Right atrium auricular region (tissue), 2 donors: Measurements from ENCODE around the gene HOXB9. TPM values are rescaled to one million over a fixed set of nuclear protein-coding genes. Genes with fewer than 3 reads are reported as not detected.

Experiments used
- DNase-seq: peaks from one replicate; pipeline ENCODE4 v3.0.0-alpha.2; 2019; ENCODE audit warnings: low spot score
- H3K27ac ChIP-seq, 2 donors: fragments of 200-600 bp; sonication (generic); 1 replicate in 1 of 2; 2 replicates in 1 of 2; pipeline ENCODE4 v1.5.1; 2016 to 2019
- H3K27me3 ChIP-seq, 2 donors: fragments of 200-600 bp; sonication (generic); one replicate each; pipeline versions ENCODE4 v1.5.1 to v1.6.0; 2017 to 2019
- H3K36me3 ChIP-seq: fragments of 200-600 bp; sonication (generic); one replicate; pipeline ENCODE4 v1.5.1; 2016
- H3K4me1 ChIP-seq, 2 donors: fragments of 200-600 bp; sonication (generic); one replicate each; pipeline versions ENCODE4 v1.5.1 to v1.6.0; 2017 to 2019
- H3K4me3 ChIP-seq, 2 donors: fragments of 200-600 bp; sonication (generic); 1 replicate in 1 of 2; 2 replicates in 1 of 2; pipeline ENCODE4 v1.5.1; 2017 to 2019; ENCODE audit warnings: mild to moderate bottlenecking in 1 of 2, moderate library complexity in 1 of 2
- H3K9me3 ChIP-seq, 2 donors: fragments of 200-600 bp; sonication (generic); one replicate each; pipeline ENCODE4 v1.5.1; 2019
- total RNA-seq, 2 donors: library from RNA; depleted of rRNA; stranded (reverse); fragments of >200 nt; gene quantifications; one replicate each; pipeline ENCODE4 v1.1.0, GENCODE V29; 2016
- TF ChIP-seq, protein P1 (sequence below), 2 donors: fragments of 200-600 bp; sonication (generic); IDR thresholded peaks; one replicate each; pipeline ENCODE4 v1.5.1; 2019; ENCODE audit warnings: antibody characterized with exemption in 2 of 2

HOXB9 gene
- total RNA-seq, 2 donors from 2014 or later = not detected

DNA sequence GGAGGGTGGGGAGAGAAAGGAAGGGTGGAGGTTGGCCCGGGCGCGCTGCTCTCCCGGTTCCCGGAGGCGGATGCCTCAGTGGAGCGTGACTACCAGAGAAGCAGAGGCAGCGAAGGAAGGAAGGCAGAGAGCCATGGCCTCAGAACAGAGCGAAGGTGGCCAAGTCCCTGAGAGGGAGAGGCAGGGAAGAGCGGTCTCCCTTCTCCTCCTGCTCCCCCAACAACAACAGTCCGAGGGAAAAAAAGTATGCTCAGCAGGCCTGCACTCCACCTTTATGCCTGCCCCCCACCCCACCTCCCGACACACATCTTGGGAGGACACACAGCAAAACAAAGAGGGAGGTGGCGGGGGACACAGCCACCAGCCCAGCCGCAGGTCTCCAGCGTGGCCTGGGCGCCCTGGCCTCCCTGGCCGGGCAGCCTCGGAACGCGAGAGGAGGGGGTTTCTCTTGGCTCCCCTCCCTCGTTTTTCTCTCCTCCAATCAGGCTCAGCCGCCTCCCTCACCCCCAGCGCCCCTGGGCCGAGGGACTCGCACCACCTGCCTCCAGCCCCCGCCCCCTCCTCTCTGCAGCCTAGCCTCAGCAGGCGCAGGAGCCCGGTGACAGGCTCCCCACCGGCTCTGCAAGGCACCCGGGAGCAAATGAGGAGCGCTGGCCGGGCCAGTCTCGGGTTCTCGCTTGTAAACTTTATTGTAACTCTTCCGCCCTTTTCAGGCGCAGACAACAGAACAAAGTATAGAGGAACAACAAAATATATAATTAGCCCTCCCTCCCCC is 14.3 kb downstream of the HOXB9 start:
- Histone ChIP-seq H3K27me3 (peaks cover 78 to 84% of the 10 kb centered on the region in 2 donors), H3K4me1 (peaks cover 0 to 47% of the 10 kb centered on the region in 2 donors), H3K27ac (no peak overlapping the region), H3K9me3 (no peaks in the 10 kb centered on the region), H3K36me3 (no peaks in the 10 kb centered on the region), H3K4me3 (peak overlapping the region in 1 of 2 donors; percentile 49)
- TF ChIP-seq, protein P1, sequence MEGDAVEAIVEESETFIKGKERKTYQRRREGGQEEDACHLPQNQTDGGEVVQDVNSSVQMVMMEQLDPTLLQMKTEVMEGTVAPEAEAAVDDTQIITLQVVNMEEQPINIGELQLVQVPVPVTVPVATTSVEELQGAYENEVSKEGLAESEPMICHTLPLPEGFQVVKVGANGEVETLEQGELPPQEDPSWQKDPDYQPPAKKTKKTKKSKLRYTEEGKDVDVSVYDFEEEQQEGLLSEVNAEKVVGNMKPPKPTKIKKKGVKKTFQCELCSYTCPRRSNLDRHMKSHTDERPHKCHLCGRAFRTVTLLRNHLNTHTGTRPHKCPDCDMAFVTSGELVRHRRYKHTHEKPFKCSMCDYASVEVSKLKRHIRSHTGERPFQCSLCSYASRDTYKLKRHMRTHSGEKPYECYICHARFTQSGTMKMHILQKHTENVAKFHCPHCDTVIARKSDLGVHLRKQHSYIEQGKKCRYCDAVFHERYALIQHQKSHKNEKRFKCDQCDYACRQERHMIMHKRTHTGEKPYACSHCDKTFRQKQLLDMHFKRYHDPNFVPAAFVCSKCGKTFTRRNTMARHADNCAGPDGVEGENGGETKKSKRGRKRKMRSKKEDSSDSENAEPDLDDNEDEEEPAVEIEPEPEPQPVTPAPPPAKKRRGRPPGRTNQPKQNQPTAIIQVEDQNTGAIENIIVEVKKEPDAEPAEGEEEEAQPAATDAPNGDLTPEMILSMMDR (IDR thresholded peaks at IDR 0.05) = no peak
- no peak for DNase-seq

DNA sequence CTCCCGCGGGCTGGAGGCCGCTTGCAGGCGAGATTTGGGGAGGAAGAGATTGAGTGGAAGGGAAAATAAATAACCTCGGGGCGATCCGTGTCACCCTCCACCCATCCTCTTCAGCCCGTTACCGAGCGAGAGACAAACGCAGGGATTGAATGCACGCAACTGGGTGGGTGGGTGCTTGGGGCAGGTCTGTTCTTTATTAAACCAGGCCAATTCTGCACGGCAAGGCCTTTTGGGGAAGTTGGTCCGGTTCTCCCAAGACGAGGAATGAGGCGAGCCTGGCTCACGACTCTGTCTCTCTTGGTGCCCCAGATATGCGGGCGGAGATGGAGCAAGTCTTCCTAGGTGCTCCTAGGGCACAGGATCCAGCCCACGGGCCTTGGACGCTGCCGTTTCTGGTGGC is 14.9 kb downstream of the HOXB9 start:
- Histone ChIP-seq H3K27ac (no peak overlapping the region), H3K36me3 (no peaks in the 10 kb centered on the region), H3K9me3 (no peaks in the 10 kb centered on the region), H3K27me3 (peaks cover 78 to 81% of the 10 kb centered on the region in 2 donors), H3K4me1 (peaks cover 0 to 47% of the 10 kb centered on the region in 2 donors), H3K4me3 (peak overlapping the region; percentile 15 to 49)
- no peak for DNase-seq
- TF ChIP-seq, protein P1 (IDR thresholded peaks at IDR 0.05) = no peak

DNA sequence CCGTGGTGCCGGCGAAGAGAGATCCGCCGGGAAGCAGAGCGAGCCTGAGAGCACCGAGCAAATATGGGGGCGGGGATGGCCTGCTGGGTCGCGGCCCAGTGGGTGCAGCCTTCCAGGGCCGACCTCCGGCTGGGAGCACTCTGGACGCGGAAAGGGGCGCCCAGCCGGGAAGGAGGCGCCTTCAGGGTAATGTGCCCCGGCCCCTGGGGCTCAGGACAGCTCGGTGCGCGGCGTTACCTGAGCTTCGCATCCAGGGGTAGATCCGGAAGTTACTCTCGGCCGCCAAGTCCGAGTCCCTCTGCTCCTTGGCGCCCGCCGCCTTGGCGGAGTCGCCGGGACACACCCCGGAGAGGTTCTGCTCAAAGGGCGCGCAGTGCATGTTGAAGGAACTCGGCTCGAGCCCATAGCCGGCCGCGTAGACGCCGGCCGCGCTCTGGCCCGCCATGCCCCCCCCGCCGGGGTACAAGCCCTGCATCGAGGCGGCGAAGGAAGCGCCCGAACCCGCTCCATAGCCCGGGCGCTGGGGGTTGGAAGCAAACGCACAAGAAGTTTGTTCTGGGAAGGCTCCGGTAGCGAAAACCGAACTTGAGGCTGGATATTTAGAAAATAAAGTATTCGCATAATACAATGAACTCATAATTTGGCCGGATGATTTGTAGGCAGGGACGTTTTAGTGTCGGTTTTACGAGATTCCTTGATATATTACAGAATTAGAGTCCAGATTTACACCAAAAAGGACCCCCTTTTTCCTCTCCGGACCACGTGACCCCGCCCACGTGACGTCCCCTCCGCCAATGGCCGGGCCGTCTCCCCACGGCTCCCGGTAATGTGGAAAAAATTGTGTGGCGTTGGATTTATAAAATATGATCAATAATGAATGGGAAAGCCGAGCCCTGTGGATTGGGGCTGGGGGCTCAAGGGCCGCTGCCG is 15.6 kb downstream of the HOXB9 start, which contains the start of gene HOXB7:
HOXB7 (minus strand) TSS at position 736 of the 930 bp plus-strand sequence; CDS start at position 637, 99 bp downstream.
- peak within 1 kb of the TSS in 1 of 2 donors; percentile 10 for H3K27ac ChIP-seq
- H3K27me3 ChIP-seq = peaks cover 71 to 82% of the 10 kb centered on the region in 2 donors
- TF ChIP-seq, protein P1 (IDR thresholded peaks at IDR 0.05) = no peak
- H3K9me3 ChIP-seq = no peaks in the 10 kb centered on the region
- no peak for DNase-seq
- no peaks in the 10 kb centered on the region for H3K36me3 ChIP-seq
- peaks cover 0 to 47% of the 10 kb centered on the region in 2 donors for H3K4me1 ChIP-seq
- peak within 1 kb of the TSS; percentile 15 to 49 for H3K4me3 ChIP-seq

DNA sequence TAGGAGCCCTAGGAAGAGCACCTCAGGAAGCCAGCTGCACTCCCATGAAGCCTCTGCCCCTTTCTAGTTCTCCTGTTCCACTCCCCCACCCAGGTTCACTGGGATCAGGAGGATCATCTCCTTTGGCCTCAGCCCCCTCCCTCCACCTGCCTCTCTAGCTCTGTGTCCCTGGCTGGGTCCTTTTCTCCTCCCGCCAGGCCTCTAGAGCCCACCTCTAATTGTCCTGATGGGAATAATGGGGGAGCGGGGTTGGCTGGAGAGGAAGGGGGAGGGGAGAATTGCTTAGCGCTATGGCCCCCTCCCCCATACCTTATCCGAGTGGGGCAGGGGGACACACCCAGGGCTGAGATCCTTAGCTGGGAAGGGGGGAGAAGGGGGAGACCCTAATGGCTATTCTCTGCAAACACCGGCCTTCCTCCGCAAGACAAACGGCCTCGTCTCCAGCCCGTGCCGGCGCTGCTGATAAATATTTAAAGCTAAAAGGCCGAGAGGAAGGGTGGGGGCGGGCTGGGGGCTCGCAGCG is 16.3 kb downstream of the HOXB9 start:
- peaks cover 71 to 89% of the 10 kb centered on the region in 2 donors for H3K27me3 ChIP-seq
- H3K27ac ChIP-seq = no peak overlapping the region
- TF ChIP-seq, protein P1 (IDR thresholded peaks at IDR 0.05) = no peak
- H3K4me1 ChIP-seq = peaks cover 0 to 47% of the 10 kb centered on the region in 2 donors
- no peaks in the 10 kb centered on the region for H3K36me3 ChIP-seq
- DNase-seq = no peak
- H3K4me3 ChIP-seq = peak overlapping the region in 1 of 2 donors; percentile 49
- H3K9me3 ChIP-seq = no peaks in the 10 kb centered on the region

DNA sequence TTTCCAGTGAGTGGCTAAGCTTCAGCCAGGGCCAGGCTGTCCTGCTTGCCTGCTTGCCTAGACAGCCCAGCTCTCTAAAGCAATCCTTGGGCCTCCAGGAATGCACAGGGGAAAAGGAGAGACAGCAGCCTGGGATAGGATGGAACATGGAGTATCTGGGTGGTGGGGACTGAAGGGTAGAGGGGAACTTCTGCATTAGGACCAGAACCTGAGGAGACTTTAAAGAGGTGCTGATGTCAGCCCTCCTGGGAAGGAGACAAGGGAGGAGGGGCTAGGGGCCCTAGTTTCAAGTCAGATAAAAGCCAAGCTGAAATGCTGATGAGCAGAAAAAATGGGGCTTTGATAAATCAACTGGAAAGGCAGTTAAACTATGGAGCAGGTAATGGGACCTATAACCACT is 17.1 kb downstream of the HOXB9 start:
- H3K36me3 ChIP-seq = no peaks in the 10 kb centered on the region
- TF ChIP-seq, protein P1 (IDR thresholded peaks at IDR 0.05) = no peak
- H3K9me3 ChIP-seq = no peaks in the 10 kb centered on the region
- no peak for DNase-seq
- no peak overlapping the region for H3K27ac ChIP-seq
- H3K4me1 ChIP-seq = peaks cover 0 to 40% of the 10 kb centered on the region in 2 donors
- peaks cover 70 to 88% of the 10 kb centered on the region in 2 donors for H3K27me3 ChIP-seq
- H3K4me3 ChIP-seq = no peak overlapping the region
